CD4-positive, alpha-beta memory T cell (primary cell): ENCODE data around the gene MICAL3. TPM values are rescaled to one million over a fixed set of nuclear protein-coding genes. Genes with fewer than 3 reads are reported as not detected.
A peak's percentile ranks its signal among the peaks of the same experiment; 100 is the strongest.
"Not testable (repeated sequence)": the region's sequence is repeated elsewhere in the genome, so short reads cannot be mapped to it uniquely, and the experiment has no call there.

Experiments
- CTCF ChIA-PET: fragments of 350-600 bp; sonication (Branson Sonifier 250); formaldehyde crosslinking; loops from one replicate; lab custom pipeline; 2021; ENCODE audit warnings: inconsistent platforms; ENCODE audit not compliant: partially characterized antibody; lab: Charles Lee
- POLR2A ChIA-PET: fragments of 350-600 bp; sonication (Branson Sonifier 250); formaldehyde crosslinking; loops from one replicate; lab custom pipeline; 2021; ENCODE audit not compliant: partially characterized antibody; lab: Charles Lee
- DNase-seq, 5 donors: peaks; one replicate each; pipeline versions ENCODE4 v3.0.0 to v3.0.0-alpha.2; 2020 to 2022; ENCODE audit warnings: mixed read lengths in 1 of 5
- H3K27ac ChIP-seq: one replicate; pipeline ENCODE4 v1.7.0; 2013; ENCODE audit warnings: low read depth, low read length
- H3K27me3 ChIP-seq: 2 replicates; pipeline ENCODE4 v1.7.0; 2013; ENCODE audit warnings: mild to moderate bottlenecking, low read length, moderate library complexity; ENCODE audit not compliant: insufficient read depth
- H3K36me3 ChIP-seq: 2 replicates; pipeline ENCODE4 v1.7.0; 2013; ENCODE audit warnings: mild to moderate bottlenecking, low read length, moderate library complexity; ENCODE audit not compliant: insufficient read depth
- H3K4me1 ChIP-seq: 2 replicates; pipeline ENCODE4 v1.7.0; 2013; ENCODE audit warnings: mild to moderate bottlenecking, low read length, moderate library complexity; ENCODE audit not compliant: insufficient read depth
- H3K4me3 ChIP-seq, 2 donors: one replicate each; pipeline ENCODE4 v1.7.0; 2013; ENCODE audit warnings: low read length in 2 of 2, mild to moderate bottlenecking in 1 of 2
- H3K9me3 ChIP-seq, 2 donors: one replicate each; pipeline ENCODE4 v1.7.0; 2013; ENCODE audit warnings: low read length in 2 of 2, control low read depth in 1 of 2; ENCODE audit not compliant: control insufficient read depth in 1 of 2
- H3K27ac Mint-ChIP-seq, 7 donors: one replicate each; pipeline ENCODE4 v1.8.0; 2020 to 2021; ENCODE audit warnings: mixed read lengths in 7 of 7, mild to moderate bottlenecking in 6 of 7, inconsistent platforms in 3 of 7, moderate library complexity in 3 of 7
- H3K27me3 Mint-ChIP-seq, 2 donors: one replicate each; pipeline ENCODE4 v1.8.0; 2020 to 2021; ENCODE audit warnings: mixed read lengths in 2 of 2
- H3K36me3 Mint-ChIP-seq, 2 donors: one replicate each; pipeline ENCODE4 v1.8.0; 2020 to 2021; ENCODE audit warnings: mixed read lengths in 2 of 2, inconsistent platforms in 1 of 2, mild to moderate bottlenecking in 1 of 2
- H3K4me1 Mint-ChIP-seq, 4 donors: one replicate each; pipeline ENCODE4 v1.8.0; 2020 to 2021; ENCODE audit warnings: mixed read lengths in 4 of 4, mild to moderate bottlenecking in 1 of 4
- H3K4me3 Mint-ChIP-seq, 8 donors: one replicate each; pipeline ENCODE4 v1.8.0; 2020 to 2021; ENCODE audit warnings: mixed read lengths in 8 of 8, mild to moderate bottlenecking in 7 of 8, moderate library complexity in 6 of 8, inconsistent platforms in 3 of 8
- H3K9me3 Mint-ChIP-seq, 8 donors: one replicate each; pipeline ENCODE4 v1.8.0; 2020 to 2021; ENCODE audit warnings: mixed read lengths in 8 of 8, mild to moderate bottlenecking in 5 of 8, inconsistent platforms in 3 of 8, moderate library complexity in 1 of 8
- intact Hi-C: fragments of 100-400 bp; cut with micrococcal nuclease; formaldehyde crosslinking; loops from one replicate; pipeline ENCODE4 v1.15.1; 2023
- polyA plus RNA-seq, 2 donors: library from polyadenylated mRNA; unstranded; fragments of 300-500 nt; fragmentation: Illumina TruSeq; gene quantifications; one replicate each; pipeline ENCODE4 v1.2.3, GENCODE V29; 2021
- total RNA-seq, 2 experiments: library from RNA; stranded (reverse); gene quantifications; one replicate each; pipeline ENCODE4 v1.2.3, GENCODE V29; 2021

Gene MICAL3
- total and polyA plus RNA-seq, 4 experiments from 2014 or later = 0.97 to 28.9 (median 14.4) TPM

GRCh38 chr22:17988800-17989513, 35.4 kb downstream of the MICAL3 start:
- CTCF ChIA-PET = no interaction called here

GRCh38 chr22:17985606-17986005, 38.8 kb downstream of the MICAL3 start:
- Mint-ChIP-seq H3K36me3 (no peaks in the 10 kb centered on the region), H3K27me3 (no peaks in the 10 kb centered on the region), H3K27ac (peak overlapping the region; percentile 13 to 91 (median 48)), H3K4me1 (peaks cover 28 to 60% (median 39%) of the 10 kb centered on the region in 4 donors), H3K4me3 (no peak overlapping the region), H3K9me3 (no peaks in the 10 kb centered on the region)
- ChIA-PET CTCF (no interaction called here), POLR2A (no interaction called here)
- Histone ChIP-seq H3K27ac (no peak overlapping the region), H3K9me3 (no peaks in the 10 kb centered on the region), H3K36me3 (no peaks in the 10 kb centered on the region), H3K4me1 (peaks cover 17% of the 10 kb centered on the region), H3K27me3 (no peaks in the 10 kb centered on the region), H3K4me3 (no peak overlapping the region)
- DNase-seq = no peak
- intact Hi-C loops = no loop called here

More at GRCh38 chr22:17988800-17989513, 35.4 kb downstream of the MICAL3 start:
- H3K4me1 Mint-ChIP-seq = peaks cover 15 to 61% (median 25%) of the 10 kb centered on the region in 4 donors
- Histone ChIP-seq H3K36me3 (no peaks in the 10 kb centered on the region), H3K4me3 (no peak overlapping the region), H3K4me1 (peaks cover 4% of the 10 kb centered on the region), H3K9me3 (no peaks in the 10 kb centered on the region), H3K27ac (no peak overlapping the region), H3K27me3 (no peaks in the 10 kb centered on the region)
- H3K9me3 Mint-ChIP-seq = no peaks in the 10 kb centered on the region
- H3K27me3 Mint-ChIP-seq = no peaks in the 10 kb centered on the region
- H3K4me3 Mint-ChIP-seq = peak overlapping the region in 2 of 8 donors; percentile 9 to 36
- intact Hi-C loops = no loop called here
- peak overlapping the region in 5 of 7 donors; percentile 4 to 89 (median 53) for H3K27ac Mint-ChIP-seq
- no peaks in the 10 kb centered on the region for H3K36me3 Mint-ChIP-seq
- POLR2A ChIA-PET = no interaction called here
- no peak for DNase-seq

- H3K4me1 Mint-ChIP-seq = peaks cover 33 to 66% (median 42%) of the 10 kb centered on the region in 4 donors
- H3K9me3 ChIP-seq, H3K4me3 ChIP-seq, H3K9me3 Mint-ChIP-seq, intact Hi-C loops, DNase-seq, H3K4me3 Mint-ChIP-seq, H3K27me3 ChIP-seq, H3K36me3 Mint-ChIP-seq, H3K27me3 Mint-ChIP-seq, H3K27ac ChIP-seq, POLR2A ChIA-PET, CTCF ChIA-PET, H3K36me3 ChIP-seq: not testable (repeated sequence)
- peak overlapping the region in 6 of 7 donors; percentile 28 to 91 (median 64) for H3K27ac Mint-ChIP-seq
- peaks cover 22% of the 10 kb centered on the region for H3K4me1 ChIP-seq
Measured at GRCh38 chr22:17985071-17985470, 39.3 kb downstream of the MICAL3 start.

- H3K27me3 Mint-ChIP-seq = no peaks in the 10 kb centered on the region
- no peak for DNase-seq
- H3K36me3 Mint-ChIP-seq = no peaks in the 10 kb centered on the region
- H3K9me3 Mint-ChIP-seq = no peaks in the 10 kb centered on the region
- ChIA-PET CTCF (interaction anchor here (1.2 kb wide), 1 partner anchor 16 kb away, joined by 3 read pairs; no protein-coding TSS in a partner anchor), POLR2A (interaction anchor here (1.0 kb wide), 1 partner anchor 17 kb away, joined by 3 read pairs; no protein-coding TSS in a partner anchor)
- Histone ChIP-seq H3K36me3 (no peaks in the 10 kb centered on the region), H3K27ac (no peak overlapping the region), H3K27me3 (no peaks in the 10 kb centered on the region), H3K4me1 (peaks cover 31% of the 10 kb centered on the region), H3K9me3 (no peaks in the 10 kb centered on the region), H3K4me3 (no peak overlapping the region)
- H3K4me1 Mint-ChIP-seq = peaks cover 31 to 65% (median 38%) of the 10 kb centered on the region in 4 donors
- intact Hi-C loops = no loop called here
- H3K4me3 Mint-ChIP-seq = no peak overlapping the region
- peak overlapping the region in 6 of 7 donors; percentile 12 to 72 (median 48) for H3K27ac Mint-ChIP-seq
Measured at GRCh38 chr22:17984114-17984513, 40.2 kb downstream of the MICAL3 start.

GRCh38 chr22:17982572-17983141, 41.7 kb downstream of the MICAL3 start:
- CTCF ChIA-PET = interaction anchor here (1.2 kb wide), 1 partner anchor 17 kb away, joined by 3 read pairs; no protein-coding TSS in a partner anchor
- Mint-ChIP-seq H3K4me1 (peaks cover 25 to 54% (median 35%) of the 10 kb centered on the region in 4 donors), H3K27me3 (no peaks in the 10 kb centered on the region), H3K9me3 (no peaks in the 10 kb centered on the region), H3K27ac (peak overlapping the region in 3 of 7 donors; percentile 65 to 72 (median 67)), H3K36me3 (no peaks in the 10 kb centered on the region), H3K4me3 (peak overlapping the region in 1 of 8 donors; percentile 13)
- POLR2A ChIA-PET = no interaction called here
- Histone ChIP-seq H3K36me3 (no peaks in the 10 kb centered on the region), H3K4me3 (no peak overlapping the region), H3K27ac (no peak overlapping the region), H3K9me3 (no peaks in the 10 kb centered on the region), H3K4me1 (peaks cover 30% of the 10 kb centered on the region), H3K27me3 (no peaks in the 10 kb centered on the region)
- intact Hi-C loops = no loop called here
- no peak for DNase-seq

GRCh38 chr22:17981497-17981896, 42.9 kb downstream of the MICAL3 start:
- no peak for DNase-seq
- POLR2A ChIA-PET = no interaction called here
- Mint-ChIP-seq H3K27ac (peak overlapping the region in 6 of 7 donors; percentile 59 to 93 (median 81)), H3K4me3 (peak overlapping the region in 6 of 8 donors; percentile 17 to 63 (median 50)), H3K27me3 (no peaks in the 10 kb centered on the region), H3K36me3 (no peaks in the 10 kb centered on the region), H3K9me3 (no peaks in the 10 kb centered on the region), H3K4me1 (peaks cover 22 to 46% (median 34%) of the 10 kb centered on the region in 4 donors)
- no peaks in the 10 kb centered on the region for H3K27me3 ChIP-seq
- no peaks in the 10 kb centered on the region for H3K36me3 ChIP-seq
- peaks cover 27% of the 10 kb centered on the region for H3K4me1 ChIP-seq
- H3K4me3 ChIP-seq = no peak overlapping the region
- intact Hi-C loops = loop anchor here (2.0 kb wide), 1 partner anchor 19 kb away; no protein-coding TSS in a partner anchor
- H3K9me3 ChIP-seq = no peaks in the 10 kb centered on the region
- CTCF ChIA-PET = no interaction called here
- peak overlapping the region; percentile 31 for H3K27ac ChIP-seq

- Histone ChIP-seq H3K9me3 (no peaks in the 10 kb centered on the region), H3K4me1 (peaks cover 27% of the 10 kb centered on the region), H3K4me3 (peak overlapping the region in 1 of 2 donors; percentile 13), H3K27ac (peak overlapping the region; percentile 17), H3K36me3 (no peaks in the 10 kb centered on the region), H3K27me3 (no peaks in the 10 kb centered on the region)
- H3K27me3 Mint-ChIP-seq = no peaks in the 10 kb centered on the region
- peak overlapping the region; percentile 70 to 94 (median 88) for H3K27ac Mint-ChIP-seq
- CTCF ChIA-PET = no interaction called here
- POLR2A ChIA-PET = interaction anchor here (1.4 to 1.6 kb wide), 2 partner anchors 20 to 97 kb away, joined by 3 to 5 read pairs; partner anchors contain the start of gene PEX26
- peak overlapping the region; percentile 63 to 89 (median 78) for H3K4me3 Mint-ChIP-seq
- DNase-seq = peak; percentile 47 to 63 (median 52)
- intact Hi-C loops = loop anchor here (2.0 kb wide), 1 partner anchor 20 kb away; no protein-coding TSS in a partner anchor
- H3K4me1 Mint-ChIP-seq = peaks cover 22 to 47% (median 33%) of the 10 kb centered on the region in 4 donors
- H3K36me3 Mint-ChIP-seq = no peaks in the 10 kb centered on the region
- H3K9me3 Mint-ChIP-seq = no peaks in the 10 kb centered on the region
Measured at GRCh38 chr22:17980638-17981051, 43.7 kb downstream of the MICAL3 start.
